HEK293T (cell line): Measurements from ENCODE around the gene SEC31A.

Source experiments
- CTCF ChIA-PET: fragments of 350-600 bp; formaldehyde crosslinking; extraction: SDS; loops from one replicate; lab custom pipeline; 2021; ENCODE audit warnings: antibody characterized with exemption, inconsistent platforms; lab: Yijun Ruan, JAX
- POLR2A ChIA-PET: fragments of 350-600 bp; formaldehyde crosslinking; extraction: SDS; loops from one replicate; lab custom pipeline; 2020; ENCODE audit warnings: antibody characterized with exemption, inconsistent platforms; lab: Yijun Ruan, JAX
- DNase-seq: peaks from one replicate; pipeline ENCODE4 v3.0.0; 2012; ENCODE audit warnings: mixed read lengths; ENCODE audit errors: extremely low spot score
- ARNT ChIP-seq: fragments of 450-650 bp; IDR thresholded peaks from 2 replicates; pipeline ENCODE4 v1.6.1; 2017; ENCODE audit warnings: mild to moderate bottlenecking
- BHLHE40 ChIP-seq: fragments of 450-650 bp; IDR thresholded peaks from 2 replicates; pipeline ENCODE4 v1.6.1; 2016; ENCODE audit warnings: mild to moderate bottlenecking, moderate library complexity, borderline replicate concordance
- CTBP1 ChIP-seq: fragments of 450-650 bp; IDR thresholded peaks from 2 replicates; pipeline ENCODE4 v1.6.1; 2016; ENCODE audit warnings: borderline replicate concordance
- ELF4 ChIP-seq: fragments of 450-650 bp; IDR thresholded peaks from 2 replicates; pipeline ENCODE4 v1.6.1; 2017; ENCODE audit warnings: antibody characterized with exemption
- FOXA1 ChIP-seq: fragments of 450-650 bp; IDR thresholded peaks from 2 replicates; pipeline ENCODE4 v1.6.1; 2016; ENCODE audit warnings: mild to moderate bottlenecking
- FOXK2 ChIP-seq: fragments of 450-650 bp; IDR thresholded peaks from 2 replicates; pipeline ENCODE4 v1.6.1; 2016; ENCODE audit warnings: mild to moderate bottlenecking
- FOXM1 ChIP-seq: fragments of 450-650 bp; IDR thresholded peaks from 2 replicates; pipeline ENCODE4 v1.6.1; 2017; ENCODE audit warnings: mild to moderate bottlenecking, borderline replicate concordance
- HDGF ChIP-seq: fragments of 450-650 bp; IDR thresholded peaks from 2 replicates; pipeline ENCODE4 v1.6.1; 2017; ENCODE audit warnings: antibody characterized with exemption, borderline replicate concordance
- L3MBTL2 ChIP-seq: fragments of 450-650 bp; conservative IDR thresholded peaks from 2 replicates; pipeline ENCODE4 v1.6.1; 2016; ENCODE audit warnings: mild to moderate bottlenecking
- LEF1 ChIP-seq: fragments of 450-650 bp; IDR thresholded peaks from 2 replicates; pipeline ENCODE4 v1.6.1; 2017; ENCODE audit warnings: mild to moderate bottlenecking, borderline replicate concordance
- NFRKB ChIP-seq: fragments of 450-650 bp; IDR thresholded peaks from 2 replicates; pipeline ENCODE4 v1.6.1; 2016; ENCODE audit warnings: mild to moderate bottlenecking, moderate library complexity
- PKNOX1 ChIP-seq: fragments of 450-650 bp; IDR thresholded peaks from 2 replicates; pipeline ENCODE4 v1.6.1; 2016
- SP1 ChIP-seq: fragments of 450-650 bp; IDR thresholded peaks from 2 replicates; pipeline ENCODE4 v1.6.1; 2017
- SUZ12 ChIP-seq: fragments of 450-650 bp; IDR thresholded peaks from 2 replicates; pipeline ENCODE4 v1.6.1; 2016; ENCODE audit warnings: mild to moderate bottlenecking
- TARDBP ChIP-seq: fragments of 450-650 bp; IDR thresholded peaks from 2 replicates; pipeline ENCODE4 v1.6.1; 2016
- ZNF384 ChIP-seq: fragments of 450-650 bp; IDR thresholded peaks from 2 replicates; pipeline ENCODE4 v1.6.1; 2016

The SEC31A gene, protein sequence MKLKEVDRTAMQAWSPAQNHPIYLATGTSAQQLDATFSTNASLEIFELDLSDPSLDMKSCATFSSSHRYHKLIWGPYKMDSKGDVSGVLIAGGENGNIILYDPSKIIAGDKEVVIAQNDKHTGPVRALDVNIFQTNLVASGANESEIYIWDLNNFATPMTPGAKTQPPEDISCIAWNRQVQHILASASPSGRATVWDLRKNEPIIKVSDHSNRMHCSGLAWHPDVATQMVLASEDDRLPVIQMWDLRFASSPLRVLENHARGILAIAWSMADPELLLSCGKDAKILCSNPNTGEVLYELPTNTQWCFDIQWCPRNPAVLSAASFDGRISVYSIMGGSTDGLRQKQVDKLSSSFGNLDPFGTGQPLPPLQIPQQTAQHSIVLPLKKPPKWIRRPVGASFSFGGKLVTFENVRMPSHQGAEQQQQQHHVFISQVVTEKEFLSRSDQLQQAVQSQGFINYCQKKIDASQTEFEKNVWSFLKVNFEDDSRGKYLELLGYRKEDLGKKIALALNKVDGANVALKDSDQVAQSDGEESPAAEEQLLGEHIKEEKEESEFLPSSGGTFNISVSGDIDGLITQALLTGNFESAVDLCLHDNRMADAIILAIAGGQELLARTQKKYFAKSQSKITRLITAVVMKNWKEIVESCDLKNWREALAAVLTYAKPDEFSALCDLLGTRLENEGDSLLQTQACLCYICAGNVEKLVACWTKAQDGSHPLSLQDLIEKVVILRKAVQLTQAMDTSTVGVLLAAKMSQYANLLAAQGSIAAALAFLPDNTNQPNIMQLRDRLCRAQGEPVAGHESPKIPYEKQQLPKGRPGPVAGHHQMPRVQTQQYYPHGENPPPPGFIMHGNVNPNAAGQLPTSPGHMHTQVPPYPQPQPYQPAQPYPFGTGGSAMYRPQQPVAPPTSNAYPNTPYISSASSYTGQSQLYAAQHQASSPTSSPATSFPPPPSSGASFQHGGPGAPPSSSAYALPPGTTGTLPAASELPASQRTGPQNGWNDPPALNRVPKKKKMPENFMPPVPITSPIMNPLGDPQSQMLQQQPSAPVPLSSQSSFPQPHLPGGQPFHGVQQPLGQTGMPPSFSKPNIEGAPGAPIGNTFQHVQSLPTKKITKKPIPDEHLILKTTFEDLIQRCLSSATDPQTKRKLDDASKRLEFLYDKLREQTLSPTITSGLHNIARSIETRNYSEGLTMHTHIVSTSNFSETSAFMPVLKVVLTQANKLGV

DNA sequence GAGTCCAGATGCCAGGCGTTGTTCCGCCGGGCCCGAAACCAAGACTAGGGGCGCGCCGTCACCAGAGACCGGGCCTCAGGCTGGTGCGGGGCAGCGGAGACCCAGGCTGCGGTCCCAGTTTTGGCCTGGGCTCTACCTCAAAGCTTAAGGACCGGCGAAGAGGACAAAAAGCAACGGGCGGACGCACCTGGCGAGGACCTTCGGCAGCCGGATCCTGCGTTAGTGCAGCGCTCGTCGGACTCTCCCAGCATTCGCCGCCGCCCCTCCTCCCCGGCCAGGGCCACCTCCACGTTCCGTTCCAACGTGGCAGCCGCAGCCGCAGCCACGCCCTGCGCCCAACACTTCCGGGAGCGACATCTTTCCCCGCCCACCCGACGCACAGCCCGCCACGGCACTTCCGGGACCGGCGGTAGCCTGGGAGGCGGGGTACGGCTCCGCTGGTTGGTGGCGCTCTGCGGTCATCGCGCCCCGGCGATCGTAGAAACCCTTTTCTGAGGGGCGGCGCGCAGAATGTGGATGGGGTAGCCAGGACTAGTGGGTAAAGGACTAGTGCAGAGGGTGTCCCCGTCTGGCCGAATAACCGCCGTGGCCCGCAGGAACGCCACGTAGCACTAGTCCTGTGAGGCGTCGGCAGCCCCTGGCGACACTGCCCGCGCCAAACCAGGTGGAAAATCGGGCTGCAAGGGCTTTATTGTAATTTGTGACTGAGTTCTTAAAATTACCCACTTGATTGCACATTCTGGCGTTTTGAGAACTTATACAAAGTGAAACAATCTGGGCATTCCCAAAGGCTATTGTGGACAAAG lies at the start of gene SEC31A:
Gene SEC31A, minus strand, starts transcription at position 253 of the 806 bp plus-strand sequence. CDS start 9,217 bp downstream, outside the sequence.
- TF ChIP-seq FOXM1 (no peak), CTBP1 (peak; percentile 14; the same call in 1 of the 2 replicates), TARDBP (no peak), PKNOX1 (peak; percentile 42; the same call in 1 of the 2 replicates), ZNF384 (no peak), SUZ12 (no peak), L3MBTL2 (peak; percentile 73), FOXA1 (no peak), ELF4 (peak; percentile 97)
- DNase-seq, result peak; percentile 85
- CTCF ChIA-PET, result no interaction called here
- POLR2A ChIA-PET, result interaction anchor here (1.0 to 4.4 kb wide), 2 partner anchors 8 to 144 kb away, joined by 4 to 39 read pairs; partner anchors contain the start of genes COPS4 and THAP9

- ChIA-PET POLR2A (no interaction called here), CTCF (interaction anchor here (0.5 kb wide), 1 partner anchor 135 kb away, joined by 4 read pairs; no protein-coding TSS in a partner anchor)
- no peak for DNase-seq
- TF ChIP-seq HDGF, result no peak
- no peak for TF ChIP-seq L3MBTL2
- TF ChIP-seq FOXA1, result no peak
- no peak for TF ChIP-seq FOXM1
- TF ChIP-seq CTBP1, result no peak
- no peak for TF ChIP-seq BHLHE40
- TF ChIP-seq ZNF384, result no peak
Observed at GRCh38 chr4:82939414-82939813, 48.5 kb upstream of the SEC31A start.

- ChIA-PET CTCF (no interaction called here), POLR2A (no interaction called here)
- TF ChIP-seq SUZ12 (no peak), ELF4 (no peak), PKNOX1 (no peak), BHLHE40 (no peak), NFRKB (no peak), L3MBTL2 (no peak), ARNT (no peak), TARDBP (no peak), FOXA1 (no peak), ZNF384 (no peak), SP1 (no peak), FOXM1 (no peak), LEF1 (no peak), HDGF (no peak), FOXK2 (no peak)
- no peak for DNase-seq
Observed at GRCh38 chr4:82934441-82934840, 43.5 kb upstream of the SEC31A start.

- TF ChIP-seq HDGF (no peak), PKNOX1 (no peak), NFRKB (no peak), LEF1 (no peak)
Observed at GRCh38 chr4:82930848-82931755, 40.1 kb upstream of the SEC31A start.

More at GRCh38 chr4:82930848-82931755, 40.1 kb upstream of the SEC31A start:
- DNase-seq, result no peak
- ChIA-PET POLR2A (no interaction called here), CTCF (no interaction called here)
